ENCODE measurements around the gene TUBGCP5.

The TUBGCP5 gene

DNA sequence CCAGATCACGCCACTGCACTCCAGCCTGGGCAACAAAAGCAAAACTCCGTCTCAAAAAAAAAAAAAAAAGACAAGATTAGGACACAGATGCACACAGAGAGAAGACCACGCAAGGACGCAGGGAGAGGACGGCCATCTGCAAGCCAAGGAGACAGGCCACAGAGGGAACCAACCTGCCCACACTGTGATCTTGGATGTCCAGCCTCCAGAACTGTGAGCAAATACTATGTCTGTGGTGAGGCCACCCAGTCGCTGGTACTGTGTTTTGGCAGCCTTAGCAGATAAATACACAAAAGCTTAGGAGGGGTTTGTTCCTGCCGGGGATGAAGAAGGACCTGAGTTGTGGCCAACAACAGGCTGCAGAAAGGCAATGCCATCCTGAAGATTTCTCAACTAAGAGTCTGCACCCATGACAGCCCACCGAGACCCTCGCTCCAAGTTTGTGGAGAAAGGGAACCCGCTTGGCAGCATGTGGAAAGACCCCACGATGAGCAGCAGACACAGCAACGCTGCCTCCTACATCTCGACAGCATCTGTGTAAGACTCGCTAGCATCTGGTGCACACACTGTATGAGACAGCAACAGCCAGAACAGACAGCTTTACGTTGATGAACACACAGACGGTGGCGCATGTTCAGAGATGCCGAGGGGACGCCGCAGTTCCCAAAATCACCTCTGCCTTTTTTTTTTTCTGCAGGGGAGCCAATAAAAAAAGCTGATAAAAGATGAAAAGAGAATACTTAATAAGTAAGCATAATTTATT is 72.9 kb downstream of the TUBGCP5 start:
- CTCF ChIA-PET = interaction anchor here (0.6 kb wide), 1 partner anchor 29 kb away, joined by 3 read pairs; no protein-coding TSS in a partner anchor
- no peak overlapping the region for H3K4me3 ChIP-seq (ENCODE audit: low read depth, low read length)

DNA sequence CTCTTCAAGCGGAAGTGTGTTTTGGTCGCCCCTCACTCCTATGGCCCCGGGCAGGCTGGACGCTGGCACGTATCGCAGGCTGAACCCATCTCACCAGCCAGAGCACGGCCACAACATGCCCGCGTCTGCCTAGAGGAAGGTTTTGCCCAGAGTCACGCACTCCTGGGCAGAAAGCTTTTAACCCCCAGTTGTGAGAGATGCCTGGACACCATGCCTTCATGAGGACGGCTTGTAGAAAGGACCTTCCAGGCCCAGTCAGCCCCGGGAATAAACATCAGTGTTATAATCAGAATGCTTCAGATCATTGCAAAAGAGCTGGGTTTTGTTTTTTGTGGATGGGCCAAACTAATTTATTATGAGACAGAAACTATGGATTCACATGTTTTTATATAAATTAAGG is 75.7 kb downstream of the TUBGCP5 start:
- no peak overlapping the region for H3K27ac ChIP-seq (ENCODE audit: extremely low read depth, low read depth, low read length)
- TF ChIP-seq ZBTB7A (tag by site-specific recombination; IDR thresholded peaks at IDR 0.05; ENCODE audit: low read depth) = no peak
- TF ChIP-seq ZNF266 (tag by site-specific recombination; IDR thresholded peaks at IDR 0.05; ENCODE audit: low read depth) = no peak
- no peak for TF ChIP-seq ZNF623 (tag by site-specific recombination; IDR thresholded peaks at IDR 0.05)
- no peak for TF ChIP-seq ZNF510 (tag by site-specific recombination; IDR thresholded peaks at IDR 0.05; ENCODE audit: insufficient replicate concordance)
- TF ChIP-seq ZNF292 (tag by site-specific recombination; IDR thresholded peaks at IDR 0.05; ENCODE audit: borderline replicate concordance, low read depth) = no peak
- no peak for TF ChIP-seq ZNF76 (tag by site-specific recombination; IDR thresholded peaks at IDR 0.05; ENCODE audit: borderline replicate concordance, low read depth)
- no peak for TF ChIP-seq ZNF23 (tag by site-specific recombination; IDR thresholded peaks at IDR 0.05; ENCODE audit: borderline replicate concordance)
- no peak for TF ChIP-seq BCL11B (tag by site-specific recombination; IDR thresholded peaks at IDR 0.05; ENCODE audit: low read depth)
- TF ChIP-seq, protein P1, sequence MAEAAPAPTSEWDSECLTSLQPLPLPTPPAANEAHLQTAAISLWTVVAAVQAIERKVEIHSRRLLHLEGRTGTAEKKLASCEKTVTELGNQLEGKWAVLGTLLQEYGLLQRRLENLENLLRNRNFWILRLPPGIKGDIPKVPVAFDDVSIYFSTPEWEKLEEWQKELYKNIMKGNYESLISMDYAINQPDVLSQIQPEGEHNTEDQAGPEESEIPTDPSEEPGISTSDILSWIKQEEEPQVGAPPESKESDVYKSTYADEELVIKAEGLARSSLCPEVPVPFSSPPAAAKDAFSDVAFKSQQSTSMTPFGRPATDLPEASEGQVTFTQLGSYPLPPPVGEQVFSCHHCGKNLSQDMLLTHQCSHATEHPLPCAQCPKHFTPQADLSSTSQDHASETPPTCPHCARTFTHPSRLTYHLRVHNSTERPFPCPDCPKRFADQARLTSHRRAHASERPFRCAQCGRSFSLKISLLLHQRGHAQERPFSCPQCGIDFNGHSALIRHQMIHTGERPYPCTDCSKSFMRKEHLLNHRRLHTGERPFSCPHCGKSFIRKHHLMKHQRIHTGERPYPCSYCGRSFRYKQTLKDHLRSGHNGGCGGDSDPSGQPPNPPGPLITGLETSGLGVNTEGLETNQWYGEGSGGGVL (tag by site-specific recombination; IDR thresholded peaks at IDR 0.05) = no peak
- TF ChIP-seq ZNF175 (tag by site-specific recombination; IDR thresholded peaks at IDR 0.05) = no peak
- no peak for TF ChIP-seq ZNF629 (tag by site-specific recombination; IDR thresholded peaks at IDR 0.05)
- TF ChIP-seq, protein P2, sequence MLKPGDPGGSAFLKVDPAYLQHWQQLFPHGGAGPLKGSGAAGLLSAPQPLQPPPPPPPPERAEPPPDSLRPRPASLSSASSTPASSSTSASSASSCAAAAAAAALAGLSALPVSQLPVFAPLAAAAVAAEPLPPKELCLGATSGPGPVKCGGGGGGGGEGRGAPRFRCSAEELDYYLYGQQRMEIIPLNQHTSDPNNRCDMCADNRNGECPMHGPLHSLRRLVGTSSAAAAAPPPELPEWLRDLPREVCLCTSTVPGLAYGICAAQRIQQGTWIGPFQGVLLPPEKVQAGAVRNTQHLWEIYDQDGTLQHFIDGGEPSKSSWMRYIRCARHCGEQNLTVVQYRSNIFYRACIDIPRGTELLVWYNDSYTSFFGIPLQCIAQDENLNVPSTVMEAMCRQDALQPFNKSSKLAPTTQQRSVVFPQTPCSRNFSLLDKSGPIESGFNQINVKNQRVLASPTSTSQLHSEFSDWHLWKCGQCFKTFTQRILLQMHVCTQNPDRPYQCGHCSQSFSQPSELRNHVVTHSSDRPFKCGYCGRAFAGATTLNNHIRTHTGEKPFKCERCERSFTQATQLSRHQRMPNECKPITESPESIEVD (tag by site-specific recombination; IDR thresholded peaks at IDR 0.05) = no peak
- no peak for TF ChIP-seq KLF8 (tag by site-specific recombination; IDR thresholded peaks at IDR 0.05)
- TF ChIP-seq, protein P3, sequence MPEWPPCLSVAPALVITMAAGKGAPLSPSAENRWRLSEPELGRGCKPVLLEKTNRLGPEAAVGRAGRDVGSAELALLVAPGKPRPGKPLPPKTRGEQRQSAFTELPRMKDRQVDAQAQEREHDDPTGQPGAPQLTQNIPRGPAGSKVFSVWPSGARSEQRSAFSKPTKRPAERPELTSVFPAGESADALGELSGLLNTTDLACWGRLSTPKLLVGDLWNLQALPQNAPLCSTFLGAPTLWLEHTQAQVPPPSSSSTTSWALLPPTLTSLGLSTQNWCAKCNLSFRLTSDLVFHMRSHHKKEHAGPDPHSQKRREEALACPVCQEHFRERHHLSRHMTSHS (tag by site-specific recombination; IDR thresholded peaks at IDR 0.05) = no peak
- TF ChIP-seq GLIS2 (tag by site-specific recombination; IDR thresholded peaks at IDR 0.05) = no peak
- TF ChIP-seq ZNF660 (tag by site-specific recombination; IDR thresholded peaks at IDR 0.05) = no peak
- no peak for TF ChIP-seq ZNF791 (tag by site-specific recombination; IDR thresholded peaks at IDR 0.05)
- TF ChIP-seq TCF7L2 (IDR thresholded peaks at IDR 0.05; ENCODE audit: borderline replicate concordance, low read depth, low read length) = no peak
- TF ChIP-seq ZNF121 (tag by site-specific recombination; IDR thresholded peaks at IDR 0.05) = no peak
- TF ChIP-seq ZNF37A (tag by site-specific recombination; IDR thresholded peaks at IDR 0.05) = no peak
- H3K4me3 ChIP-seq (ENCODE audit: low read depth, low read length) = no peak overlapping the region
- no peaks in the 10 kb centered on the region for H3K9me3 ChIP-seq (ENCODE audit: control insufficient read depth, insufficient read depth, low read depth, low read length)
- H3K4me1 ChIP-seq (ENCODE audit: control insufficient read depth, insufficient read depth, low read length) = peaks cover 3% of the 10 kb centered on the region
- ChIA-PET CTCF (interaction anchor here (0.6 to 0.7 kb wide), 2 partner anchors 14 to 539 kb away, joined by 3 read pairs; no protein-coding TSS in a partner anchor), POLR2A (no interaction called here)
- H3K36me3 ChIP-seq (ENCODE audit: control insufficient read depth in 2 of 2, insufficient read depth in 1 of 2, low read length in 2 of 2) = no peaks in the 10 kb centered on the region; a peak in 1 of 3 replicates

More for the DNA sequence above, 72.9 kb downstream of the TUBGCP5 start:
- H3K36me3 ChIP-seq (ENCODE audit: control insufficient read depth in 2 of 2, insufficient read depth in 1 of 2, low read length in 2 of 2) = no peaks in the 10 kb centered on the region
- no peak for TF ChIP-seq ZXDB (tag by site-specific recombination; IDR thresholded peaks at IDR 0.05)
- TF ChIP-seq ZNF791 (tag by site-specific recombination; IDR thresholded peaks at IDR 0.05) = no peak
- no peak for TF ChIP-seq ZNF23 (tag by site-specific recombination; IDR thresholded peaks at IDR 0.05; ENCODE audit: borderline replicate concordance)
- TF ChIP-seq ZNF777 (tag by site-specific recombination; IDR thresholded peaks at IDR 0.05; ENCODE audit: borderline replicate concordance) = no peak
- no peak for TF ChIP-seq ZNF274 (IDR thresholded peaks at IDR 0.05; ENCODE audit: low read length)
- no peak for TF ChIP-seq ZNF274 (tag by site-specific recombination; IDR thresholded peaks at IDR 0.05; ENCODE audit: borderline replicate concordance)
- no peak for TF ChIP-seq ZNF24 (tag by site-specific recombination; IDR thresholded peaks at IDR 0.05)
- TF ChIP-seq, protein P3 (tag by site-specific recombination; IDR thresholded peaks at IDR 0.05) = no peak
- no peak for TF ChIP-seq ZNF121 (tag by site-specific recombination; IDR thresholded peaks at IDR 0.05)
- no peak for TF ChIP-seq ZNF239 (tag by site-specific recombination; IDR thresholded peaks at IDR 0.05)
- no peak for TF ChIP-seq ZNF169 (tag by site-specific recombination; IDR thresholded peaks at IDR 0.05)
- no peak for TF ChIP-seq ZNF677 (tag by site-specific recombination; IDR thresholded peaks at IDR 0.05)
- no peak for TF ChIP-seq ZNF501 (tag by site-specific recombination; IDR thresholded peaks at IDR 0.05)
- TF ChIP-seq ZNF585B (tag by site-specific recombination; IDR thresholded peaks at IDR 0.05) = no peak
- no peaks in the 10 kb centered on the region for H3K9me3 ChIP-seq (ENCODE audit: control insufficient read depth, insufficient read depth, low read depth, low read length)
- POLR2A ChIA-PET = no interaction called here
- H3K4me1 ChIP-seq (ENCODE audit: control insufficient read depth, insufficient read depth, low read length) = peaks cover 7% of the 10 kb centered on the region
- no peak overlapping the region for H3K27ac ChIP-seq (ENCODE audit: extremely low read depth, low read depth, low read length)
